ENCODE measurements around the gene DNAJC30.
"Not testable (repeated sequence)": the region's sequence is repeated elsewhere in the genome, so short reads cannot be mapped to it uniquely, and the experiment has no call there.

The DNAJC30 gene

GRCh38 chr7:73680501-73680900 lies 2.8 kb downstream of the DNAJC30 start:
- no peak for DNase-seq

- no peak for DNase-seq
Measured at GRCh38 chr7:73679709-73680108, 3.5 kb downstream of the DNAJC30 start.

DNA sequence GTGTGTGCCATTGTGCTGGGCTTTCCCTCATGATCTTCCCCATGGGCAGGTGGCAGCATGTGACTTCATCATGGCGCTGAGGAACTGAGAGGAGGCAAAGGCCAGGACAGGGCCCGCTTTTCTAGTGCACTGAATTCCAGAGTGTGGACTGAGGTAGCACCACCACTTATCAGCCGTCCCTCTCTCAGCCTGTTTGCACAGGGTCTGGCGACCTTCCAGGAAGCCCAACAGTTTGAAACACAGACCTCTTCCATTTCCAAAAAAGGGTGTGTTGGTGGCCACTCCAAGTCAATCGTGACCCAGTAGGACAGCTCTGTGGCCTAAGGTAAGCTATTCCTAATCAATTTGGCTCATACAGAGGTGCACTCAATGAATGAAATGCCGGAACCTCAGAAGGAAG lies 4.4 kb downstream of the DNAJC30 start:
- DNase-seq, result no peak

DNA sequence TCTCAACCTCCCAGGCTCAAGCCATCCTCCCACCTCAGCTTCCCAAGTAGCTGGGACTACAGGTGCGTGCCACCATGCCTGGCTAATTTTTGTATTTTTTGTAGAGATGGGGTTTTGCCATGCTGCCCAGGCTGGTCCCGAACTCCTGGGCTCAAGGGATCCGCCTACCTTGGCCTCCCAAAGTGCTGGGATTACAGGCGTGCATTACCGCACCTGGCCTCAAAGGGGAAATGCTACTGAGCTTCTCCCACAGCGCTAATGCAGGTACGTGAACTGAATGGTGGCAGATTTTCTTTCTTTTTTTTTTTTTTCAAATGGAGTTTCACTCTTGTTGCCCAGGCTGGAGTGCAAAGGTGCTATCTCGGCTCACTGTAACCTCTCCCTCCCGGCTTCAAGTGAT lies 7.2 kb downstream of the DNAJC30 start:
- not testable (repeated sequence) for DNase-seq

- DNase-seq, result no peak
Measured at GRCh38 chr7:73674468-73675124, 8.7 kb downstream of the DNAJC30 start.

- DNase-seq, result no peak
Measured at GRCh38 chr7:73671857-73672445, 11.3 kb downstream of the DNAJC30 start.

GRCh38 chr7:73671322-73671661 lies 12.0 kb downstream of the DNAJC30 start:
- DNase-seq, result no peak

DNA sequence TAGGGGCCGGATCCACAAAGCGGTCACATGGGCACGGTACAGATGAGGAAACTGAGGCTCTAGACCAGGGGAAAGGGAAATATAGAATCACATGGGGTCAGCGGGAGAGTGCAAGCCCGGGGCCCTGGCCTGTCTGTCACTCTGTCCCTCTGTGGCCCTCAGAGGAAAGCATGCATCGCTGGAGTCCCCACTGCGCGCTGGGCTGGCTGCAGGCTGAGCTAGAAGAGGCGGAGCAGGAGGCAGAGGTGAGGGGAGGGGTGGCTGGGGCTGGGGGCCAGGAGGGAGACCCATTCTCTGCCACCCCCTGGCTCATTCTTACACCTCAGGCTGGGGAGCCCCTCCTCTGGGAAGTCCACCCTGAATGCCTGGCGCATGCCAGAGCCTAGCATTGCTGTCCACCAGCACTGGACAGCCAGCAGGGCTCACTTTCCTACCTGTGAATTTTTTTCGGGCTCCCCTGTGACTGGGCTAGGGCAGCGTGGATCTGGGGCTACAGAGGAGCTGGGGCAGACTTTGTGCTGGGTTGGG lies 13.3 kb downstream of the DNAJC30 start:
- DNase-seq, result no peak

- DNase-seq, result no peak
Measured at GRCh38 chr7:73669288-73669701, 14.0 kb downstream of the DNAJC30 start.

- no peak for DNase-seq
Measured at GRCh38 chr7:73668886-73669230, 14.4 kb downstream of the DNAJC30 start.

DNA sequence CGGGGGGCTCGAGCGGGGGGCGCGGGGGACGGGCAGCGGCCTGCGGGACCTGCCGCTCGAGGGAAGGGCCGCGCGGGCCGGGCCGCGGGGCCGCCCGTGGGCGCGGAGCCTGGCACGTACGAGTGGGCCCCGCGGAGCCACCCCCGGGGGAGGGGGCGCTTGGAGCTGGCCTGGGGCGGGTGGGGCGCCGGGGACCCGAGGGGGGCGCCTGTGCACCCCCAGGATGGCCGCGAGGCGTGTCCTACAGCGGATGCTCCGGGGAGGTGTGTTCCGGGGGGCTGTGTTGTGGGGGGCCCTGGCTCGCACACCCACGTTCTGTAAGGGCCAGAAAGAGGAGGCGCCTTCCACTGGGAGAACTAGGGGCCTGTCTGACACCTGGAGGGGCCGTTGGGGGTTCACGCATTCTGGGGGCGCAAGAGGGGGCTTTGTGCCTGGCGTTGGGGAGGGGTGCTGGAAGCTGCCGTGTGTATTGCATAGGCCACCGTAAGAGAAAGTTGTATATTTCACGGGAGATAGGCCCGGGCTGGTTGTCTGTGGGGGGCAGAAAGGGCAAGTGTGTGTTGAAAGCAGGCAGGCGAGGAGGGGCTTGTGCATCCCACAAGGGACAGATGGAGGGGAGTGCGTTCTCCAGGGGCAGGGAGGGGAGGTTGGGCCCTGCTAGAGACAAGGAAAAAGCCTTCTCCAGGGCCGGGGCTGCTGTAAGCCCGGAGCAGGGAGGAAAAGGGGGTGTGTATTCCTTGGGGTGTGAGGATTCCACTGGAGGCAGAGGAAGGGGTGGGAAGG lies 15.0 kb downstream of the DNAJC30 start:
- no peak for DNase-seq

GRCh38 chr7:73667344-73668102 lies 15.7 kb downstream of the DNAJC30 start, which contains the start of gene VPS37D:
TSS of gene VPS37D (plus strand) at chr7:73667831. CDS start at chr7:73667959, 128 bp downstream.
- DNase-seq, result peak; percentile 88 to 94 (median 90)

DNA sequence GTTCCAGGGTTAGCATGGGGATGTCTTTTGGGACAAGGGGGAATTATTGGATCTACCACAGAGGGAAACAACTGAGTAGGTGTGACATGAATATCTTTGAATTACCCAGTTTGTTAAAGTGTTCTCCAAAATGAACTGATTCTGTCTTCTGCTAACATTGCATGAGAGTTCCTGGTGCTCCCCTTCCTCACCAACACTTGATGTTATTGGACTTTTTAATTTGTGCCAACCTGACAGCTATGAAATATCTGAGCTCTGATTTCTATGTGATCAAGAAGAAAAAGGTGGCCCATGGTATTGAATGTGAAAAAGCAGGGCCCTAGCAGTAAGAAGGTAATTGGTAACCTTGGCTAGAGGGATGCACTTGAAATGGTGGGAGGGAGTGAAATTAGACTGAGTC lies 20.2 kb downstream of the DNAJC30 start:
- no peak for DNase-seq

- not testable (repeated sequence) for DNase-seq
Measured at GRCh38 chr7:73660594-73660993, 22.7 kb downstream of the DNAJC30 start.

GRCh38 chr7:73659983-73660382 lies 23.3 kb downstream of the DNAJC30 start:
- DNase-seq, result no peak

DNA sequence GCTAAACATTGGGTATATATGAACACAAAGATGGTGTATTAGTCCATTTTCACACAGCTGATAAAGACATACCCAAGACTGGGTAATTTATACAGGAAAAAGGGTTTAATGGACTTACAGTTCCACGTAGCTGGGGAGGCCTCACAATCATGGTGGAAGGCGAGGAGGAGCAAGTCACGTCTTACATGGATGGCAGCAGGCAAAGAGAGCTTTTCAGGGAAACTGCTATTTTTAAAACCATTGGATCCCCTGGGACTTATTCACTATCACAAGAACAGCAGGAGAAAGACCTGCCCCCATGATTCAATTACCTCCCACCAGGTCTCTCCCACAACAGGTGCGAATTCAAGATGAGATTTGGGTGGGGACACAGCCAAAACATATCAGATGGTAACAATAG lies 27.9 kb downstream of the DNAJC30 start:
- not testable (repeated sequence) for DNase-seq

GRCh38 chr7:73652541-73652949 lies 30.7 kb downstream of the DNAJC30 start:
- no peak for DNase-seq

GRCh38 chr7:73650524-73650923 lies 32.7 kb downstream of the DNAJC30 start:
- no peak for DNase-seq

GRCh38 chr7:73649576-73649975 lies 33.7 kb downstream of the DNAJC30 start:
- DNase-seq, result no peak

GRCh38 chr7:73648593-73649332 lies 34.5 kb downstream of the DNAJC30 start:
- DNase-seq, result no peak

- DNase-seq, result peak in 1 of 5 donors; percentile 36
Measured at GRCh38 chr7:73647725-73648592, 35.3 kb downstream of the DNAJC30 start.

Data from T-helper 1 cell (primary cell).